ENCODE data around the gene KCNQ2. TPM values are rescaled to one million over a fixed set of nuclear protein-coding genes. Genes with fewer than 3 reads are reported as not detected.
A peak's percentile ranks its signal among the peaks of the same experiment; 100 is the strongest.

The KCNQ2 gene
- total RNA-seq: not detected

- Histone ChIP-seq H3K36me3 (no peaks in the 10 kb centered on the region), H3K4me1 (peaks cover 0 to 12% of the 10 kb centered on the region in 2 donors), H3K4me3 (peak within 1 kb of the TSS in 1 of 2 donors; percentile 38), H3K27me3 (peaks cover 17 to 36% of the 10 kb centered on the region in 2 donors), H3K9me3 (no peaks in the 10 kb centered on the region), H3K27ac (no peak within 1 kb of the TSS)
- DNase-seq (ENCODE audit: low spot score): no peak
- TF ChIP-seq CTCF (IDR thresholded peaks at IDR 0.05): no peak
Observed at GRCh38 chr20:63471981-63472831, at the start of gene KCNQ2. KCNQ2 (minus strand) TSS chr20:63472655; CDS start chr20:63472463, 192 bp downstream.

GRCh38 chr20:63521602-63522001, 49.1 kb upstream of the KCNQ2 start:
- H3K36me3 ChIP-seq: no peaks in the 10 kb centered on the region
- H3K4me1 ChIP-seq: peaks cover 0 to 33% of the 10 kb centered on the region in 2 donors
- no peaks in the 10 kb centered on the region for H3K27me3 ChIP-seq
- H3K4me3 ChIP-seq: peak overlapping the region; percentile 78 to 87
- peak overlapping the region; percentile 93 for H3K27ac ChIP-seq
- DNase-seq (ENCODE audit: low spot score): no peak
- no peak for TF ChIP-seq CTCF (IDR thresholded peaks at IDR 0.05)
- no peaks in the 10 kb centered on the region for H3K9me3 ChIP-seq

- Histone ChIP-seq H3K9me3 (no peaks in the 10 kb centered on the region), H3K36me3 (no peaks in the 10 kb centered on the region), H3K27me3 (no peaks in the 10 kb centered on the region), H3K27ac (peak overlapping the region; percentile 93), H3K4me3 (peak overlapping the region; percentile 78 to 87), H3K4me1 (peaks cover 0 to 33% of the 10 kb centered on the region in 2 donors)
- peak in 1 of 2 donors; percentile 19 for TF ChIP-seq CTCF (IDR thresholded peaks at IDR 0.05)
- DNase-seq (ENCODE audit: low spot score): peak; percentile 68
Observed at GRCh38 chr20:63520934-63521601, 48.6 kb upstream of the KCNQ2 start.

GRCh38 chr20:63520504-63520933, 48.1 kb upstream of the KCNQ2 start, which contains the start of gene PPDPF:
PPDPF (plus strand) TSS chr20:63520765; CDS start chr20:63521309, 544 bp downstream.
- Histone ChIP-seq H3K4me3 (peak within 1 kb of the TSS; percentile 78 to 87), H3K27me3 (no peaks in the 10 kb centered on the region), H3K9me3 (no peaks in the 10 kb centered on the region), H3K4me1 (peaks cover 0 to 33% of the 10 kb centered on the region in 2 donors), H3K27ac (peak within 1 kb of the TSS; percentile 93), H3K36me3 (no peaks in the 10 kb centered on the region)
- peak; percentile 85 for DNase-seq (ENCODE audit: low spot score)
- TF ChIP-seq CTCF (IDR thresholded peaks at IDR 0.05): no peak

- Histone ChIP-seq H3K27ac (peak overlapping the region; percentile 93), H3K9me3 (no peaks in the 10 kb centered on the region), H3K4me3 (peak overlapping the region; percentile 78 to 87), H3K4me1 (peaks cover 0 to 33% of the 10 kb centered on the region in 2 donors), H3K36me3 (no peaks in the 10 kb centered on the region), H3K27me3 (no peaks in the 10 kb centered on the region)
- peak; percentile 28 to 68 for TF ChIP-seq CTCF (IDR thresholded peaks at IDR 0.05)
- DNase-seq (ENCODE audit: low spot score): no peak
Observed at GRCh38 chr20:63519668-63520503, 47.4 kb upstream of the KCNQ2 start.

All from right atrium auricular region (tissue), 2 donors.